Left lung (tissue), 10 donors: Measurements from ENCODE around the gene SEMA3B. TPM values are rescaled to one million over a fixed set of nuclear protein-coding genes. Genes with fewer than 3 reads are reported as not detected.
A peak's percentile ranks its signal among the peaks of the same experiment; 100 is the strongest.
"Not testable (repeated sequence)": the region's sequence is repeated elsewhere in the genome, so short reads cannot be mapped to it uniquely, and the experiment has no call there.

Source experiments
- ATAC-seq: fragments of 200-7000 bp; cut with Tn5 transposase; one replicate; pipeline ENCODE4 v1.9.1; 2020; ENCODE audit warnings: moderate library complexity
- DNase-seq, 4 donors: peaks; one replicate each; pipeline ENCODE4 v3.0.0-alpha.2; 2013 to 2020
- H3K27ac ChIP-seq, 2 donors: fragments of 200-600 bp; sonication (generic) in 1 of 2; one replicate each; pipeline versions ENCODE4 v1.5.0 to v1.8.0; 2020 to 2021
- H3K27me3 ChIP-seq, 2 donors: fragments of 200-600 bp; sonication (generic) in 1 of 2; one replicate each; pipeline versions ENCODE4 v1.5.0 to v1.8.0; 2020 to 2021
- H3K36me3 ChIP-seq, 2 donors: fragments of 200-600 bp; sonication (generic) in 1 of 2; one replicate each; pipeline versions ENCODE4 v1.5.0 to v1.8.0; 2020 to 2021
- H3K4me1 ChIP-seq, 2 donors: fragments of 200-600 bp; one replicate each; pipeline ENCODE4 v1.8.0; 2021
- H3K4me3 ChIP-seq, 2 donors: fragments of 200-600 bp; sonication (generic) in 1 of 2; one replicate each; pipeline versions ENCODE4 v1.5.0 to v1.8.0; 2020 to 2021; ENCODE audit warnings: mild to moderate bottlenecking in 1 of 2
- H3K9me3 ChIP-seq, 2 donors: fragments of 200-600 bp; sonication (generic) in 1 of 2; one replicate each; pipeline versions ENCODE4 v1.5.0 to v1.8.0; 2020 to 2021
- CTCF ChIP-seq, 2 donors: fragments of 200-600 bp; sonication (generic) in 1 of 2; IDR thresholded peaks; one replicate each; pipeline versions ENCODE4 v1.5.0 to v1.8.0; 2021; ENCODE audit warnings: antibody characterized with exemption in 2 of 2
- intact Hi-C, 2 donors: fragments of 100-400 bp; cut with DNase I; formaldehyde crosslinking; loops; one replicate each; pipeline versions ENCODE4 v1.11.2 to v1.14.2; 2022
- polyA plus RNA-seq, 6 donors: library from polyadenylated mRNA; unstranded; fragments of 120-200 nt; gene quantifications; one replicate each; pipeline ENCODE4 v1.2.1, GENCODE V29; 2013; ENCODE audit not compliant: insufficient read length in 6 of 6
- total RNA-seq, 2 donors: library from RNA; stranded (reverse); fragmentation: NEBNext Ultra II Directional; extraction: Animal tissue kit (Norgen Biotek cat#: 25700); gene quantifications; one replicate each; pipeline ENCODE4 v1.2.1, GENCODE V29; 2021
- donor health status: DM: no; HTN: yes; CAD: no.
- donor health status: DM: no; HTN: no; CAD: no.

Gene SEMA3B
- total and polyA plus RNA-seq, 8 donors, result 20.6 to 92.7 (median 28.2) TPM

DNA sequence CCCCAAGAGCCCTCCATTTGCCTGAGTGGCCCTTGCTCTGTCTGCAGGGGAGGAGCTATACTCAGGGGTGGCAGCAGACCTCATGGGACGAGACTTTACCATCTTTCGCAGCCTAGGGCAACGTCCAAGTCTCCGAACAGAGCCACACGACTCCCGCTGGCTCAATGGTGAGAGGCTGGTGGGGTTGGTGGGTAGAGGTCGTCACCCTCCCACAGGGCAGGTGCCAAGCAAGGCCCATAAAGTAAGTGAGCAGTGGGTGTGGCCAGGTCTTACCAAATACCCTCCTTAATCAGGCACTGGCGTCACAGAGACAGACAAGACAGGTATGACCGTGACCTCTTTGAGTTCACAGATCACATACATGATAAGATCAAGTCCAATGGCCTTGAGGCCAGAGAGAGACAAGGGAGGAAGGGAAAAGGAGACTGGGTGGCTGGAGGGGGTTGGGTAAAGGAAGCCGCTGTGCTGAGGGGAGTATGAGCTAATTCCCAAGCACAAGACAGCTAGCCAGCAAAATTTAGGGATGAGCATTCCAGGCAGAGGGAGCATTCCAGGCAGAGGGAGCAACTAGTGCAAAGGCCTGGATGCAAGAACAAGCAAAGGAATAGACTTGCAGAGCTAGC lies 2.5 kb downstream of the SEMA3B start:
- Histone ChIP-seq H3K36me3 (peaks cover 0 to 4% of the 10 kb centered on the region in 2 donors), H3K9me3 (no peaks in the 10 kb centered on the region), H3K27me3 (peaks cover 0 to 51% of the 10 kb centered on the region in 2 donors), H3K4me3 (no peak overlapping the region), H3K27ac (no peak overlapping the region), H3K4me1 (peaks cover 30 to 52% of the 10 kb centered on the region in 2 donors)
- DNase-seq (peak in 1 of 4 donors; percentile 32), ATAC-seq (no peak)
- intact Hi-C loops, result loop anchor here in 1 of 2 donors (5.0 kb wide), 2 partner anchors 44 to 79 kb away; partner anchors contain the start of gene GNAT1
- TF ChIP-seq CTCF (IDR thresholded peaks at IDR 0.05), result no peak

GRCh38 chr3:50272538-50272910 lies 3.6 kb downstream of the SEMA3B start:
- H3K4me1 ChIP-seq, result peaks cover 26 to 44% of the 10 kb centered on the region in 2 donors
- H3K27ac ChIP-seq, H3K4me3 ChIP-seq, DNase-seq, ATAC-seq, H3K36me3 ChIP-seq, H3K9me3 ChIP-seq: not testable (repeated sequence)
- peaks cover 0 to 51% of the 10 kb centered on the region in 2 donors for H3K27me3 ChIP-seq
- intact Hi-C loops, result loop anchor here in 1 of 2 donors (5.0 kb wide), 2 partner anchors 45 to 80 kb away; partner anchors contain the start of gene GNAT1

DNA sequence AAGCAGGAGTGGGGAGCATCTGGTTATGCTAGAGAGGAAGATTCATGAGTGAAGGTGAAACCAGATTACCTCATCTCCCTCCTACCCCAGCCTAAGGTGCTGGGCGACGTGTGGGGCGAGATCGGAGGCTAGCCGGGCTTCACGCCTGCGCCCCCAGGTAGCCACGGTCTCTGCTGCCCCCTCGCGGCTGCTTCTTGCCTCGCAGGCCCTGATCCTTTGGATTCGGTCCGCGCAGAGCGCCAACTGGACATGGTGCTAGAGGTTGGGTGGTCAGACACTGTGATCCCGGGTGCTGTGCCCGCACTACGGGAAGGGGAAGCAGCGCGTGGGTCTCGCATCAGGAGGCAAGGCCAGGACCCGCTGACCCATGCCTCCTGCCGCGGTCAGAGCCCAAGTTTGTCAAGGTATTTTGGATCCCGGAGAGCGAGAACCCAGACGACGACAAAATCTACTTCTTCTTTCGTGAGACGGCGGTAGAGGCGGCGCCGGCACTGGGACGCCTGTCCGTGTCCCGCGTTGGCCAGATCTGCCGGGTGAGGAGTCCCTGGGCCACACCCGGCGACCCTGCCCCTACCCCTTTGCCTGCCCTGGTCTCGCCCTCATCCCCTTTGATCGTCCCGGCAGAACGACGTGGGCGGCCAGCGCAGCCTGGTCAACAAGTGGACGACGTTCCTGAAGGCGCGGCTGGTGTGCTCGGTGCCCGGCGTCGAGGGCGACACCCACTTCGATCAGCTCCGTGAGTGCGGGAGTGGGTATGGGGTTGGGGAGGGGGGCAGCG lies 4.2 kb downstream of the SEMA3B start:
- Histone ChIP-seq H3K4me1 (peaks cover 20 to 38% of the 10 kb centered on the region in 2 donors), H3K27me3 (peaks cover 0 to 50% of the 10 kb centered on the region in 2 donors), H3K9me3 (no peaks in the 10 kb centered on the region), H3K36me3 (peaks cover 0 to 10% of the 10 kb centered on the region in 2 donors), H3K4me3 (peak overlapping the region; percentile 6 to 31), H3K27ac (peak overlapping the region in 1 of 2 donors; percentile 13)
- DNase-seq, result peak; percentile 79 to 99 (median 87)
- intact Hi-C loops, result loop anchor here in 1 of 2 donors (5.0 kb wide), 2 partner anchors 46 to 81 kb away; partner anchors contain the start of gene GNAT1
- TF ChIP-seq CTCF (IDR thresholded peaks at IDR 0.05), result peak; percentile 97 to 100
- ATAC-seq, result peak; percentile 73

DNA sequence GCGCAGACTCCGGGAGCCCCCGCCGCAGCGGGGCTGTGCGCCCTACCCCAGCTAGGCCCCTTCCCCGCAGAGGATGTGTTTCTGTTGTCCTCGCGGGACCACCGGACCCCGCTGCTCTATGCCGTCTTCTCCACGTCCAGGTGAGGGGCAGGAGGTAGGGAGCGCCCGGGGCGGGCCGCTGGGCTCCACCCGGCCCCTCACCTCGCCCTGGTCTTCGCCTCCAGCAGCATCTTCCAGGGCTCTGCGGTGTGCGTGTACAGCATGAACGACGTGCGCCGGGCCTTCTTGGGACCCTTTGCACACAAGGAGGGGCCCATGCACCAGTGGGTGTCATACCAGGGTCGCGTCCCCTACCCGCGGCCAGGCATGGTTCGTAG lies 4.7 kb downstream of the SEMA3B start:
- intact Hi-C loops, result loop anchor here in 1 of 2 donors (5.0 kb wide), 2 partner anchors 46 to 81 kb away; partner anchors contain the start of gene GNAT1
- peak overlapping the region in 1 of 2 donors; percentile 31 for H3K4me3 ChIP-seq
- DNase-seq (no peak), ATAC-seq (no peak)
- H3K4me1 ChIP-seq, result peaks cover 15 to 34% of the 10 kb centered on the region in 2 donors
- no peak overlapping the region for H3K27ac ChIP-seq
- no peaks in the 10 kb centered on the region for H3K9me3 ChIP-seq
- H3K36me3 ChIP-seq, result peaks cover 0 to 10% of the 10 kb centered on the region in 2 donors
- peaks cover 0 to 50% of the 10 kb centered on the region in 2 donors for H3K27me3 ChIP-seq
- no peak for TF ChIP-seq CTCF (IDR thresholded peaks at IDR 0.05)

- peak; percentile 50 to 81 for TF ChIP-seq CTCF (IDR thresholded peaks at IDR 0.05)
- no peak overlapping the region for H3K27ac ChIP-seq
- peaks cover 11 to 26% of the 10 kb centered on the region in 2 donors for H3K4me1 ChIP-seq
- no peak overlapping the region for H3K4me3 ChIP-seq
- intact Hi-C loops, result loop anchor here in 1 of 2 donors (5.0 kb wide), 2 partner anchors 47 to 82 kb away; partner anchors contain the start of gene GNAT1
- peak; percentile 35 for ATAC-seq
- peaks cover 0 to 10% of the 10 kb centered on the region in 2 donors for H3K36me3 ChIP-seq
- no peaks in the 10 kb centered on the region for H3K9me3 ChIP-seq
- DNase-seq, result peak in 1 of 4 donors; percentile 87
- peaks cover 0 to 50% of the 10 kb centered on the region in 2 donors for H3K27me3 ChIP-seq
Measured at GRCh38 chr3:50274371-50275104, 5.6 kb downstream of the SEMA3B start.
